ENCODE measurements around the gene AATF.

AATF gene

GRCh38 chr17:36971508-36971907 is 22.8 kb downstream of the AATF start:
- Histone ChIP-seq H3K9me3 (no peaks in the 10 kb centered on the region), H3K36me3 (peaks cover 41% of the 10 kb centered on the region), H3K4me3 (ENCODE audit: low read depth, low read length) (no peak overlapping the region), H3K27me3 (no peaks in the 10 kb centered on the region), H3K4me1 (no peaks in the 10 kb centered on the region)
- DNase-seq: no peak
- TF ChIP-seq CTCF (IDR thresholded peaks at IDR 0.05; ENCODE audit: low read depth, low read length): no peak

GRCh38 chr17:36972186-36972700 is 23.5 kb downstream of the AATF start:
- no peak overlapping the region for H3K4me3 ChIP-seq (ENCODE audit: low read depth, low read length)
- no peak for DNase-seq
- TF ChIP-seq CTCF (IDR thresholded peaks at IDR 0.05; ENCODE audit: low read depth, low read length): no peak

GRCh38 chr17:36972905-36973304 is 24.2 kb downstream of the AATF start:
- Histone ChIP-seq H3K4me1 (no peaks in the 10 kb centered on the region), H3K9me3 (no peaks in the 10 kb centered on the region), H3K27me3 (no peaks in the 10 kb centered on the region), H3K36me3 (peaks cover 33% of the 10 kb centered on the region), H3K4me3 (ENCODE audit: low read depth, low read length) (no peak overlapping the region)
- no peak for TF ChIP-seq CTCF (IDR thresholded peaks at IDR 0.05; ENCODE audit: low read depth, low read length)
- DNase-seq: no peak

More at GRCh38 chr17:36972186-36972700, 23.5 kb downstream of the AATF start:
- no peaks in the 10 kb centered on the region for H3K9me3 ChIP-seq
- H3K4me1 ChIP-seq: no peaks in the 10 kb centered on the region
- no peaks in the 10 kb centered on the region for H3K27me3 ChIP-seq
- H3K36me3 ChIP-seq: peaks cover 34% of the 10 kb centered on the region

GRCh38 chr17:36975922-36976515 is 27.3 kb downstream of the AATF start:
- Histone ChIP-seq H3K36me3 (peaks cover 9% of the 10 kb centered on the region), H3K9me3 (no peaks in the 10 kb centered on the region), H3K27me3 (no peaks in the 10 kb centered on the region), H3K4me1 (no peaks in the 10 kb centered on the region; the same call in 1 of the 2 replicates), H3K4me3 (ENCODE audit: low read depth, low read length) (no peak overlapping the region)
- no peak for DNase-seq
- no peak for TF ChIP-seq CTCF (IDR thresholded peaks at IDR 0.05; ENCODE audit: low read depth, low read length)

GRCh38 chr17:36977066-36977465 is 28.3 kb downstream of the AATF start:
- no peak for TF ChIP-seq CTCF (IDR thresholded peaks at IDR 0.05; ENCODE audit: low read depth, low read length)
- no peak for DNase-seq
- H3K9me3 ChIP-seq: no peaks in the 10 kb centered on the region
- no peaks in the 10 kb centered on the region for H3K27me3 ChIP-seq
- H3K4me1 ChIP-seq: no peaks in the 10 kb centered on the region; the same call in 1 of the 2 replicates
- no peaks in the 10 kb centered on the region for H3K36me3 ChIP-seq
- no peak overlapping the region for H3K4me3 ChIP-seq (ENCODE audit: low read depth, low read length)

GRCh38 chr17:36977568-36977967 is 28.8 kb downstream of the AATF start:
- Histone ChIP-seq H3K4me3 (ENCODE audit: low read depth, low read length) (no peak overlapping the region), H3K36me3 (no peaks in the 10 kb centered on the region), H3K9me3 (no peaks in the 10 kb centered on the region), H3K4me1 (no peaks in the 10 kb centered on the region; the same call in 1 of the 2 replicates), H3K27me3 (no peaks in the 10 kb centered on the region)
- no peak for TF ChIP-seq CTCF (IDR thresholded peaks at IDR 0.05; ENCODE audit: low read depth, low read length)
- no peak for DNase-seq

Data from BE2C (cell line).